Endodermal cell (in vitro differentiated cells): Measurements from ENCODE around the gene FDXR. TPM values are rescaled to one million over a fixed set of nuclear protein-coding genes. Genes with fewer than 3 reads are reported as not detected.
"Not testable (repeated sequence)": the region's sequence is repeated elsewhere in the genome, so short reads cannot be mapped to it uniquely, and the experiment has no call there.

ENCODE experiments used
- DNase-seq: peaks from one replicate; pipeline ENCODE4 v3.0.0-alpha.2; 2017
- H3K27ac ChIP-seq: 2 replicates; pipeline ENCODE4 v1.5.1; 2013; ENCODE audit warnings: mild to moderate bottlenecking, low read depth, low read length, moderate library complexity
- H3K27me3 ChIP-seq: 2 replicates; pipeline ENCODE4 v1.6.1; 2013; ENCODE audit warnings: mild to moderate bottlenecking, low read length, moderate library complexity; ENCODE audit not compliant: insufficient read depth, control insufficient read depth, poor library complexity, severe bottlenecking
- H3K36me3 ChIP-seq: 2 replicates; pipeline ENCODE4 v1.7.0; 2013; ENCODE audit warnings: mild to moderate bottlenecking, low read length, moderate library complexity; ENCODE audit not compliant: control insufficient read depth, insufficient read depth
- H3K4me1 ChIP-seq: one replicate; pipeline ENCODE4 v1.7.0; 2013; ENCODE audit warnings: low read length; ENCODE audit not compliant: control insufficient read depth, insufficient read depth
- H3K4me3 ChIP-seq: 2 replicates; pipeline ENCODE4 v1.5.1; 2013; ENCODE audit warnings: mild to moderate bottlenecking, low read length, moderate library complexity
- H3K9ac ChIP-seq: 2 replicates; pipeline ENCODE4 v1.6.1; 2013; ENCODE audit warnings: mild to moderate bottlenecking, low read length, moderate library complexity; ENCODE audit not compliant: poor library complexity, severe bottlenecking; ENCODE audit errors: extremely low read depth
- H3K9me3 ChIP-seq: 2 replicates; pipeline ENCODE4 v1.6.1; 2013; ENCODE audit warnings: mild to moderate bottlenecking, low read length, moderate library complexity; ENCODE audit not compliant: control insufficient read depth
- H3K27ac Mint-ChIP-seq: 2 replicates; pipeline ENCODE4 v1.8.0; 2020; ENCODE audit warnings: mixed read lengths
- H3K27me3 Mint-ChIP-seq: 2 replicates; pipeline ENCODE4 v1.8.0; 2021; ENCODE audit warnings: mild to moderate bottlenecking, mixed read lengths; ENCODE audit not compliant: insufficient read depth
- H3K36me3 Mint-ChIP-seq: 2 replicates; pipeline ENCODE4 v1.8.0; 2020; ENCODE audit warnings: low read depth, mixed read lengths
- H3K4me1 Mint-ChIP-seq: 2 replicates; pipeline ENCODE4 v1.8.0; 2020; ENCODE audit warnings: mixed read lengths
- H3K4me3 Mint-ChIP-seq: 2 replicates; pipeline ENCODE4 v1.8.0; 2020; ENCODE audit warnings: mild to moderate bottlenecking, moderate library complexity, mixed read lengths
- H3K9me3 Mint-ChIP-seq: 2 replicates; pipeline ENCODE4 v1.8.0; 2020; ENCODE audit warnings: mild to moderate bottlenecking, mixed read lengths
- CTCF ChIP-seq: fragments of 200-600 bp; sonication (generic); conservative IDR thresholded peaks from 2 replicates; pipeline ENCODE4 v1.5.0; 2021; ENCODE audit warnings: antibody characterized with exemption, mild to moderate bottlenecking
- WGBS, 2 experiments: methylation state at CpG; one replicate each; pipeline versions ENCODE4 v1.1.5 to v1.1.7; 2013; ENCODE audit warnings: missing lambda C conversion rate in 2 of 2, mixed read lengths in 1 of 2; ENCODE audit not compliant: insufficient coverage in 1 of 2, insufficient read length in 1 of 2; 5-methylcytosine and 5-hydroxymethylcytosine counted together
- total RNA-seq, 2 donors: library from RNA; stranded (reverse); fragmentation: NEBNext Ultra II Directional in 1 of 2; extraction: Animal tissue kit (Norgen Biotek cat#: 25700) in 1 of 2; gene quantifications; 2 replicates in 1 of 2; 3 replicates in 1 of 2; pipeline ENCODE4 v1.2.1, GENCODE V29; 2021

FDXR gene
- total RNA-seq, 2 donors from 2014 or later, result 17.3 to 19.4 TPM

DNA sequence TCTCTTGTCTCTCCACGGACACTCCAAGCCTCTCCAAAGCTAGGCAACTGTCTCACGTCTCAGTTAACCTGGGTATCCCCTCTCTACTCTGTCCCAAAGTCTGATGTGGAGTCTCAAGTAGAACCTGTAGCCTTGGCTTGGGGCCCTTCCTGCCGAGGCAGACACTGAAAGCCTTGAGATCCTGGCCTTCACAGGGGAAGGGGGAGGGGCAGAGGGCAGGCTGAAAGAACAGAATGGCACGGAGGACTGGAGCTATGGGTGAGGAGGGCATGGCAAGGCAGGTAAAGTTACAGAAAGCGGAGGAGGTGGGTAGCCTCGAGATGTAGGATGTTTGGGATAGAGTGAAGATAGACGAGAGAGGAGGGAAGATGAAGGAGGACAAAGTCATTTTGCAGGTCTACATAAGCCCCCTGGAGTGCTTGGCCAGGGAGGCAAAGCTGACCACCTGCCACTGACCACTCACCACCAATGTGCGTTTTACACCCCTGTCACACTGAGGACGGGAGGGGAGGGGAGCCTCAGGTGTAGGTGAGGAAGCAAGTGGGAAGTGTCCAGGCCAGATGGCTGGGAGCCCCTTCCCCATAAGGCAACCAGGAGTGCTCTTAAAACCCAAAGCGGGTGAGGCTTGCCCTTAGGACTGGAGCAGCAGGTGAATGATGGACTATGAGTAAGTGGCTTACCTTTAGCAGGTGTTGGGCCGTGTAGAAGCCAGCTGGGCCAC is 1.3 kb downstream of the FDXR start:
- 85 to 91% methylated on average over 7 to 11 of the region's 11 CpGs for WGBS, 2 experiments
- no peak overlapping the region for H3K27ac ChIP-seq
- H3K4me3 ChIP-seq, result peak overlapping the region; percentile 90
- no peak for TF ChIP-seq CTCF
- H3K27ac Mint-ChIP-seq, result no peak overlapping the region
- H3K27me3 ChIP-seq, result no peaks in the 10 kb centered on the region
- H3K9ac ChIP-seq, result no peak overlapping the region
- DNase-seq, result no peak
- peaks cover 6% of the 10 kb centered on the region for H3K27me3 Mint-ChIP-seq
- no peaks in the 10 kb centered on the region for H3K9me3 Mint-ChIP-seq
- peaks cover 4% of the 10 kb centered on the region for H3K36me3 Mint-ChIP-seq
- H3K4me1 Mint-ChIP-seq, result peaks cover 16% of the 10 kb centered on the region
- H3K4me1 ChIP-seq, result no peaks in the 10 kb centered on the region
- H3K4me3 Mint-ChIP-seq, result peak overlapping the region; percentile 73
- peaks cover 3% of the 10 kb centered on the region for H3K36me3 ChIP-seq
- H3K9me3 ChIP-seq, result no peaks in the 10 kb centered on the region

- no peaks in the 10 kb centered on the region for H3K27me3 ChIP-seq
- DNase-seq, result no peak
- no peak overlapping the region for H3K4me3 Mint-ChIP-seq
- peaks cover 3% of the 10 kb centered on the region for H3K36me3 ChIP-seq
- no peaks in the 10 kb centered on the region for H3K9me3 Mint-ChIP-seq
- H3K4me1 ChIP-seq, result no peaks in the 10 kb centered on the region
- H3K9ac ChIP-seq, result no peak overlapping the region
- peaks cover 4% of the 10 kb centered on the region for H3K36me3 Mint-ChIP-seq
- no peak overlapping the region for H3K27ac ChIP-seq
- peaks cover 10% of the 10 kb centered on the region for H3K4me1 Mint-ChIP-seq
- H3K9me3 ChIP-seq, result no peaks in the 10 kb centered on the region
- no peak for TF ChIP-seq CTCF
- H3K27ac Mint-ChIP-seq, result no peak overlapping the region
- H3K27me3 Mint-ChIP-seq, result peaks cover 4% of the 10 kb centered on the region
- no peak overlapping the region for H3K4me3 ChIP-seq
- 89% methylated on average over 3 of the region's 3 CpGs; no CpG with 5 or more reads in 1 of the 2 experiments for WGBS, 2 experiments
These were observed 2.3 kb downstream of the FDXR start for GRCh38 chr17:74870512-74870911.

DNA sequence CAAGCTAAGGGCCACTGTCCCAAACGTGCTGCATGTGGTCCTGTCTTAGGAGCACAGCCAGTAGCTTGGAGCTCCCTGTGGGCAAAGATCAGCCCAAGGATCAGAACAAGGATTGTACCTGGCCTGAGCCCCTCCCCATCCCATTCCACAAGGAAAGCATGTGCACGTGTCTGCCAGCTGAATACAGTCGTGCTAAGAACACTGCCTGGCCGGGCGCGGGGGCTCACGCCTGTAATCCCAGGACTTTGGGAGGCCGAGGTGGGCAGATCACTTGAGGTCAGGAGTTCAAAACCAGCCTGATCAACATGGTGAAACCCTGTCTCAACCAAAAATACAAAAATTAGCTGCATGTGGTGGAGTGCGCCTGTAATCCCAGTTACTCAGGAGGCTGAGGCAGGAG is 2.8 kb downstream of the FDXR start:
- DNase-seq, H3K4me3 Mint-ChIP-seq, H3K4me1 ChIP-seq, H3K27me3 ChIP-seq, H3K9ac ChIP-seq, H3K4me1 Mint-ChIP-seq, H3K36me3 ChIP-seq, H3K27me3 Mint-ChIP-seq, H3K27ac Mint-ChIP-seq, H3K9me3 Mint-ChIP-seq, H3K36me3 Mint-ChIP-seq, H3K4me3 ChIP-seq, H3K27ac ChIP-seq, H3K9me3 ChIP-seq: not testable (repeated sequence)
- WGBS, 2 experiments, result 80 to 85% methylated on average over 9 of the region's 9 CpGs

DNA sequence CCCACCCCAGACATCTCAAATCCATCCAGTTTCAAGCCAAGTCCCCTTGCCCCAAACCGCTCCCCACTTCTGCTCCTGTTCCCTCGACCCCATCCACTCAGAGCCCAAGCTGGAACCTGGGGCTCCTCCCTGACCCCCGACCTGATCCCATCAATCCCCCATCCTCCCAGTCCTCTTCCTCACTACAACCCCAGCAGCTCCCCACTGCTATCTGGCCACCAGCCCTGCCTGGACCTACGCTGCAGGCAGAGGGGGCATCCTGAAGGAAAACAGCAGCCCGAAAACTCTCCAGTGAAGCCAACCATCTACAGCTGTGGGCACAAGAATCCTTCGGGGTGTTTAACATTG is 3.9 kb downstream of the FDXR start:
- Mint-ChIP-seq H3K27me3 (peaks cover 4% of the 10 kb centered on the region), H3K4me1 (peaks cover 9% of the 10 kb centered on the region), H3K9me3 (no peaks in the 10 kb centered on the region), H3K4me3 (no peak overlapping the region), H3K36me3 (peaks cover 7% of the 10 kb centered on the region), H3K27ac (no peak overlapping the region)
- Histone ChIP-seq H3K4me1 (no peaks in the 10 kb centered on the region), H3K4me3 (no peak overlapping the region), H3K36me3 (peaks cover 8% of the 10 kb centered on the region), H3K27ac (no peak overlapping the region), H3K9me3 (no peaks in the 10 kb centered on the region), H3K9ac (no peak overlapping the region), H3K27me3 (no peaks in the 10 kb centered on the region)
- TF ChIP-seq CTCF, result no peak
- DNase-seq, result no peak
- whole genome bisulfite sequencing, 2 experiments, result 92% methylated on average over 2 to 6 of the region's 6 CpGs
